Glutamatergic neuron (in vitro differentiated cells): Measurements from ENCODE around the gene GPD2. TPM values are rescaled to one million over a fixed set of nuclear protein-coding genes. Genes with fewer than 3 reads are reported as not detected.

Experiments
- DNase-seq: peaks from one replicate; pipeline ENCODE4 v3.0.0; 2022
- H3K27ac Mint-ChIP-seq: one replicate; pipeline ENCODE4 v1.8.0; 2020; ENCODE audit warnings: mild to moderate bottlenecking, mixed read lengths, inconsistent platforms; ENCODE audit not compliant: unreplicated experiment
- H3K27me3 Mint-ChIP-seq: one replicate; pipeline ENCODE4 v1.8.0; 2020; ENCODE audit warnings: mild to moderate bottlenecking, moderate library complexity, mixed read lengths, inconsistent platforms; ENCODE audit not compliant: unreplicated experiment
- H3K36me3 Mint-ChIP-seq: one replicate; pipeline ENCODE4 v1.8.0; 2020; ENCODE audit warnings: mild to moderate bottlenecking, mixed read lengths, inconsistent platforms; ENCODE audit not compliant: unreplicated experiment
- H3K4me1 Mint-ChIP-seq: one replicate; pipeline ENCODE4 v1.8.0; 2020; ENCODE audit warnings: mild to moderate bottlenecking, low read depth, mixed read lengths, inconsistent platforms; ENCODE audit not compliant: unreplicated experiment
- H3K4me3 Mint-ChIP-seq: one replicate; pipeline ENCODE4 v1.8.0; 2020; ENCODE audit warnings: mild to moderate bottlenecking, mixed read lengths, inconsistent platforms; ENCODE audit not compliant: unreplicated experiment
- H3K9me3 Mint-ChIP-seq: one replicate; pipeline ENCODE4 v1.8.0; 2020; ENCODE audit warnings: mild to moderate bottlenecking, moderate library complexity, mixed read lengths, inconsistent platforms; ENCODE audit not compliant: unreplicated experiment
- total RNA-seq: library from RNA; stranded (reverse); fragmentation: NEBNext Ultra II Directional; extraction: Animal tissue kit (Norgen Biotek cat#: 25700); gene quantifications from one replicate; pipeline ENCODE4 v1.2.1, GENCODE V29; 2021; ENCODE audit not compliant: unreplicated experiment
- TF ChIP-seq, protein P1 (sequence below): fragments of 200-600 bp; sonication (generic); IDR thresholded peaks from one replicate; pipeline ENCODE4 v1.5.0; 2021; ENCODE audit not compliant: partially characterized antibody, unreplicated experiment

The GPD2 gene
- total RNA-seq, 1 donor from 2014 or later: 26.2 TPM

DNA sequence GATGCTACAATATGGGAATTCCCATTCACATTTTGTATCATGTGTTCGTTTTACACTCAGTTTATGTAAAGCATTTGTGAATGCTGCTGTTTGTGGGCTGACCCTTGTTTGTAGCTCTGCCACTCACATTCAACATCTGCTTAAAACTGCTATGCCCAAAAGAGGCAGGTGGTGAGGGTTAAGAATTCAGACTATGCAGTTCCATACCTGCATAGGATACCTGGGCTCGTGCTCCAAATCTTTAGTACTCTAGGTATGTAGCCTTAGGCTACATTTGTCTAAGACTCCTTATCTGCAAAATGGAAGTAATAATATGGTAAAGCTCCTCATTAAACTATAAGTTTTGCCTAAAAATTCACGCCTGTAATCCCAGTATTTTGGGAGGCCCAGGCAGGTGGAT, 199.5 kb downstream of the GPD2 start:
- H3K9me3 Mint-ChIP-seq: peaks cover 3% of the 10 kb centered on the region
- TF ChIP-seq, protein P1, sequence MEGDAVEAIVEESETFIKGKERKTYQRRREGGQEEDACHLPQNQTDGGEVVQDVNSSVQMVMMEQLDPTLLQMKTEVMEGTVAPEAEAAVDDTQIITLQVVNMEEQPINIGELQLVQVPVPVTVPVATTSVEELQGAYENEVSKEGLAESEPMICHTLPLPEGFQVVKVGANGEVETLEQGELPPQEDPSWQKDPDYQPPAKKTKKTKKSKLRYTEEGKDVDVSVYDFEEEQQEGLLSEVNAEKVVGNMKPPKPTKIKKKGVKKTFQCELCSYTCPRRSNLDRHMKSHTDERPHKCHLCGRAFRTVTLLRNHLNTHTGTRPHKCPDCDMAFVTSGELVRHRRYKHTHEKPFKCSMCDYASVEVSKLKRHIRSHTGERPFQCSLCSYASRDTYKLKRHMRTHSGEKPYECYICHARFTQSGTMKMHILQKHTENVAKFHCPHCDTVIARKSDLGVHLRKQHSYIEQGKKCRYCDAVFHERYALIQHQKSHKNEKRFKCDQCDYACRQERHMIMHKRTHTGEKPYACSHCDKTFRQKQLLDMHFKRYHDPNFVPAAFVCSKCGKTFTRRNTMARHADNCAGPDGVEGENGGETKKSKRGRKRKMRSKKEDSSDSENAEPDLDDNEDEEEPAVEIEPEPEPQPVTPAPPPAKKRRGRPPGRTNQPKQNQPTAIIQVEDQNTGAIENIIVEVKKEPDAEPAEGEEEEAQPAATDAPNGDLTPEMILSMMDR: no peak
- H3K4me3 Mint-ChIP-seq: no peak overlapping the region
- H3K4me1 Mint-ChIP-seq: peaks cover 9% of the 10 kb centered on the region
- H3K27ac Mint-ChIP-seq: no peak overlapping the region
- no peak for DNase-seq
- H3K36me3 Mint-ChIP-seq: peaks cover 4% of the 10 kb centered on the region
- peaks cover 4% of the 10 kb centered on the region for H3K27me3 Mint-ChIP-seq

Other genes with a start within 250 kb of the GPD2 start
- gene NR4A2, start 103.7 kb upstream of the GPD2 start, total RNA-seq: 2.2 TPM